ENCODE measurements around the gene SLC45A2. TPM values are rescaled to one million over a fixed set of nuclear protein-coding genes. Genes with fewer than 3 reads are reported as not detected.
"Not testable (repeated sequence)": the region's sequence is repeated elsewhere in the genome, so short reads cannot be mapped to it uniquely, and the experiment has no call there.

Gene SLC45A2
- total RNA-seq, 1 donor from 2014 or later, result not detected

DNA sequence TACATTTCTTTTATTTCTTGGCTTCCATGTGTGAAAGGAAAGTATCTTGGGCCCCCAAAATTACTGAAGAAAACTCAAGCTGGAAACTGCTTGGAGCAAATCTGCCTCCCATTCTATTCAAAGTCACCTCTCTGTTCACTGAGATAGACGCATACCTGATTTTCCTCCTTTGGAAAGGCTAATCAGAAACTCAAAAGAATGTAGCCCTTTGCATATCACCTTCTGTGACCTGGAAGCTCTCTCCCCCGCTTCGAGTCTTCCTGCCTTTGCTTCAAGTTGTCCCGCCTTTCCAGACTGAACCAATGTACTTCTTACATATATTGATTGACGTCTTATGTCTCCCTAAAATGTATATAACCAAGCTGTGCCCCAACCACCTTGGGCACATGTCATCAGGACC lies 53.4 kb downstream of the SLC45A2 start:
- DNase-seq (ENCODE audit: low read depth), result no peak
- FAIRE-seq, result no peak
- Histone ChIP-seq H3K36me3 (ENCODE audit: control insufficient read depth, insufficient read depth, low read length) (no peaks in the 10 kb centered on the region), H3K27me3 (ENCODE audit: control insufficient read depth, insufficient read depth, low read length) (peaks cover 1% of the 10 kb centered on the region), H3K4me3 (ENCODE audit: low read depth, low read length) (no peak overlapping the region)
- TF ChIP-seq, protein P1, sequence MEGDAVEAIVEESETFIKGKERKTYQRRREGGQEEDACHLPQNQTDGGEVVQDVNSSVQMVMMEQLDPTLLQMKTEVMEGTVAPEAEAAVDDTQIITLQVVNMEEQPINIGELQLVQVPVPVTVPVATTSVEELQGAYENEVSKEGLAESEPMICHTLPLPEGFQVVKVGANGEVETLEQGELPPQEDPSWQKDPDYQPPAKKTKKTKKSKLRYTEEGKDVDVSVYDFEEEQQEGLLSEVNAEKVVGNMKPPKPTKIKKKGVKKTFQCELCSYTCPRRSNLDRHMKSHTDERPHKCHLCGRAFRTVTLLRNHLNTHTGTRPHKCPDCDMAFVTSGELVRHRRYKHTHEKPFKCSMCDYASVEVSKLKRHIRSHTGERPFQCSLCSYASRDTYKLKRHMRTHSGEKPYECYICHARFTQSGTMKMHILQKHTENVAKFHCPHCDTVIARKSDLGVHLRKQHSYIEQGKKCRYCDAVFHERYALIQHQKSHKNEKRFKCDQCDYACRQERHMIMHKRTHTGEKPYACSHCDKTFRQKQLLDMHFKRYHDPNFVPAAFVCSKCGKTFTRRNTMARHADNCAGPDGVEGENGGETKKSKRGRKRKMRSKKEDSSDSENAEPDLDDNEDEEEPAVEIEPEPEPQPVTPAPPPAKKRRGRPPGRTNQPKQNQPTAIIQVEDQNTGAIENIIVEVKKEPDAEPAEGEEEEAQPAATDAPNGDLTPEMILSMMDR (IDR thresholded peaks at IDR 0.05; ENCODE audit: insufficient read depth, low read length, severe bottlenecking), result no peak

DNA sequence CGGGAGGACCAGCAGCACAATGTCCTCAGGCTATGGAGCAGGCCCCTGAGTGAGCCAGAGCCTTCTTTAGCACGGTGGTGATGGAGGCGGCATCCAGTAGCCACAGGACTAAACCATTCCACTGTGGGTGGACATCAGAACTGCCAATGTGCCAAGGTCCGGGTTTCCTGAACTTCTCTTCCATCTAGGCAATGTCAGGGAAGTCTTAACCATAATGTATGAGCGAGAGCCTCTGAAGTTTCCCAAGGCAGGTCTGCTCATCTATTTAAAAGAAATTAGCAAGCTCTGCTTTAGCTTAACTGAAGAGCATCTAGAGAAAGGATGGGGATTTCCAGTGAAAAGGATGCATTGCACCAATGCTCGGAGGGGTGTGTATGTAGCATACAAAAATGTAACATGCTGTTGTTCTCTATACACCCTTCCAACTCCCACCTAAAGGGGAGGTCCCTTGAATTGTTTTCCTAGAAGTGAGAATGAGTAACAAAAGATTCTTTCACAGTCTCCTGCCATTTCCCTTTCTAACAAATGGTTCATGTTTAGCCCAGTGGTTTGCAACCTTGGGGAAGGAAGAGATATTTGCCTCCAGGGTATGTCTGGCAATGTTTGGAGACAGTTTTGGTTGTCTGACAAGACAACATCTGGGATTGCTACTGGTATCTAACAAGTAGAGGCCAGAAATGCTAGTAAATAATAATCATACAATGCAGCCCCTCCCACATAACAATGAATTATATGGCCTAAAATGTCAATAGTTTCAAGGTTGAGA lies 54.4 kb downstream of the SLC45A2 start:
- FAIRE-seq (no peak), DNase-seq (ENCODE audit: low read depth) (no peak)
- no peaks in the 10 kb centered on the region for H3K36me3 ChIP-seq (ENCODE audit: control insufficient read depth, insufficient read depth, low read length)
- TF ChIP-seq, protein P1 (IDR thresholded peaks at IDR 0.05; ENCODE audit: insufficient read depth, low read length, severe bottlenecking), result no peak
- H3K27me3 ChIP-seq (ENCODE audit: control insufficient read depth, insufficient read depth, low read length), result no peaks in the 10 kb centered on the region
- no peak overlapping the region for H3K4me3 ChIP-seq (ENCODE audit: low read depth, low read length)

DNA sequence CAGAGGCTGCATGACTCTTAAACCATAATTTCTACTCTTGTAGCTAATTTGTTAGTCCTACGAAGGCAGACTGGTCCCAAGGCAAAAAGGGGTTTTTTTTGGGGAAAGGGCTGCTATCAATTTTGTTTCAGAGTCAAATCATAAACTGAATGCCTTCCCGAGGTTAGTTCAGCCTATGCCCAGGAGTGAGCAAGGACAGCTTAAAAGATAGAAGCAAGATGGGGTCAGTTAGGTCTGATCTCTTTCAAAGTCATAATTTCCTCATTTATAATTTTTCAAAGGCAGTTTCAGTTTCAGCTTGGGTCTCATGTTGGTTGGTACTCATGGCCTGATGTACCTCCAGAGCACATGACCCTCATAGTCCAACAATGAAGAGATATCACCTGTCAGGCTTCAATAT lies 56.2 kb downstream of the SLC45A2 start:
- no peaks in the 10 kb centered on the region for H3K27me3 ChIP-seq (ENCODE audit: control insufficient read depth, insufficient read depth, low read length)
- no peaks in the 10 kb centered on the region for H3K36me3 ChIP-seq (ENCODE audit: control insufficient read depth, insufficient read depth, low read length)
- FAIRE-seq, result no peak
- H3K4me3 ChIP-seq (ENCODE audit: low read depth, low read length), result no peak overlapping the region
- no peak for DNase-seq (ENCODE audit: low read depth)
- TF ChIP-seq, protein P1 (IDR thresholded peaks at IDR 0.05; ENCODE audit: insufficient read depth, low read length, severe bottlenecking), result no peak

DNA sequence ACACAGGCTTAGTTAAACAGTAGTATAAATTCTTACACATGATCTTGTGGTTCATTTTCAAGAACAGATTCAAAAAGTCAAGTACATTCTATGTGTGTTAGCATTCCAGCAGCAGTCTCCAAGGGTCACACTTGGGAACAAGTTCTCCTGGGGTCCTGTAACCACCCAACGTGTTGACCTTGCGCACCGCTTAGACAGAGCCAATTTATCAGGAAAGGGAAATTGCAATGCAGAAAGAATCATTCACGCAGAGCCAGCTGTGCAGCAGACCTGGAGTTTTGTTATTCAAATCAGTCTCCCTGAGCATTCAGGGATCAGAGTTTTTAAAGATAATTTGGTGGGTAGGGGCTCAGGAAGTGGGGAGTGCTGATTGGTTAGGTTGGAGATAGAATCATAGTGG lies 56.8 kb downstream of the SLC45A2 start:
- FAIRE-seq (no peak), DNase-seq (ENCODE audit: low read depth) (no peak)
- no peak overlapping the region for H3K4me3 ChIP-seq (ENCODE audit: low read depth, low read length)
- H3K36me3 ChIP-seq (ENCODE audit: control insufficient read depth, insufficient read depth, low read length), result no peaks in the 10 kb centered on the region
- H3K27me3 ChIP-seq (ENCODE audit: control insufficient read depth, insufficient read depth, low read length), result no peaks in the 10 kb centered on the region
- TF ChIP-seq, protein P1 (IDR thresholded peaks at IDR 0.05; ENCODE audit: insufficient read depth, low read length, severe bottlenecking), result no peak

DNA sequence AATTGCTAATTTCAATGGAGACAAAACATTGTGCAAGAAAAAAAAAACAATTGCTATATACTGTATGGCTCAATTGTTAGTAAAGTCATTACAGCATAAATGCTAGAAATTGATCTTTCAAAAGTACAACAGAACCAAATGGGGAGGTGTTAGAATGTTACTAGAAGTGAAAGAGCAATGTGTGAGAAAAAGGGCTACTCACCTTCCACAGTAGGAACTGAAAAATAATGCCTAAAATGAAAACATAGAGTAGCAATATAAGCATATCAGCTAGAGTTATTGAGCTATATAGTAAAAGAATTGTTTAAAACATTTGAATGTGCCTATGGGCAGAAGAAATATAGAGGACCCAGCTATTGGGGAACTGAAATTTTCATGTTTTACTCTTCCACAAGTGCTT lies 59.2 kb downstream of the SLC45A2 start:
- TF ChIP-seq, protein P1 (IDR thresholded peaks at IDR 0.05; ENCODE audit: insufficient read depth, low read length, severe bottlenecking), result no peak
- no peaks in the 10 kb centered on the region for H3K27me3 ChIP-seq (ENCODE audit: control insufficient read depth, insufficient read depth, low read length)
- no peaks in the 10 kb centered on the region for H3K36me3 ChIP-seq (ENCODE audit: control insufficient read depth, insufficient read depth, low read length)
- H3K4me3 ChIP-seq (ENCODE audit: low read depth, low read length), result no peak overlapping the region
- DNase-seq (ENCODE audit: low read depth) (no peak), FAIRE-seq (no peak)

DNA sequence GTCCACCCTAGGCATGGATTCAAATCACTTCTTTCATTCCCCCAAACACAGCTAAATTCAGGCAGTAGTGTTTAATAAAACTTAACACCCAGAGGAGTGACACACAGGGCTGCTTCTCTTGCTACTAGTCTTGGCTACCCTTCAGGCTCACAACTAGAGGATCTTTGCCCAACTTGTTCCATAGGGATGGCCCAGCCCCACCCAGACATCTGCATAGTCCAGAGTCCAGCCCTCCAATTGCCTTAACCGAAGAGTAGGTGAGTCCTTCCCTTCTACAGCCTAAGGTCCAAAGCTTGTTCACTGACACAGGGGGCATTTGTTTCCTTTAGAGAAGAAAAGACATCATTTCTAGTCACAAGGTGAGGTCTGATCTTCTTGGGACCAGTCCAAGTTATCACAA lies 63.5 kb downstream of the SLC45A2 start:
- FAIRE-seq, result no peak
- no peak for DNase-seq (ENCODE audit: low read depth)
- H3K36me3 ChIP-seq (ENCODE audit: control insufficient read depth, insufficient read depth, low read length), result no peaks in the 10 kb centered on the region
- no peak overlapping the region for H3K4me3 ChIP-seq (ENCODE audit: low read depth, low read length)
- no peaks in the 10 kb centered on the region for H3K27me3 ChIP-seq (ENCODE audit: control insufficient read depth, insufficient read depth, low read length)
- TF ChIP-seq, protein P1 (IDR thresholded peaks at IDR 0.05; ENCODE audit: insufficient read depth, low read length, severe bottlenecking), result no peak

DNA sequence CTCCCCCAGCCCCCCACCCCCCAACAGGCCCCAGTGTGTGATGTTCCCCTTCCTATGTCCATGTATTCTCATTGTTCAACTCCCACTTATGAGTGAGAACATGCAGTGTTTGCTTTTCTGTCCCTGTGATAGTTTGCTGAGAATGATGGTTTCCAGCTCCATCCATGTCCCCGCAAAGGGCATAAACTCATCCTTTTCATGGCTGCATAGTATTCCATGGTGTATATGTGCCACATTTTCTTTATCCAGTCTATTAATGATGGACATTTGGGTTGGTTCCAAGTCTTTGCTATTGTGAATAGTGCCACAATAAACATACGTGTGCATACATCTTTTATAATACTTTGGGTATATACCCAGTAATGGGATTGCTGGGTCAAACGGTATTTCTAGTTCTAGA lies 69.6 kb downstream of the SLC45A2 start:
- H3K36me3 ChIP-seq (ENCODE audit: control insufficient read depth, insufficient read depth, low read length); FAIRE-seq; DNase-seq (ENCODE audit: low read depth); H3K27me3 ChIP-seq (ENCODE audit: control insufficient read depth, insufficient read depth, low read length); H3K4me3 ChIP-seq (ENCODE audit: low read depth, low read length): not testable (repeated sequence)

DNA sequence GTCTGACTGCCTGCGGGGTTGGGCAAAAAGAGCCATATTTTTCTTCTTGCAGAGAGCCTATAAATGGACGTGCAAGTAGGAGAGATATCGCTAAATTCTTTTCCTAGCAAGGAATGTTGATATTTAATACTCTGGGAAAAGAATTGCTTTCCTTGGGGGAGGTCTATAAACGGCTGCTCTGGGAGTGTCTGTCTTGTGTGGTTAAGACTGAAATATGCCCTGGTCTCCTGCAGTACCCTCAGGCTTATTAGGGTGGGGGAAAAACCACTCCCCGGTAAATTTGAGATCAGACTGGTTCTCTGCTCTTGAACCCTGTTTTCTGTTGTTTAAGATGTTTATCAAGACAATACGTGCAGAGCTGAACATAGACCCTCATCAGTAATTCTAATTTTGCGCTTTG lies 78.2 kb downstream of the SLC45A2 start:
- not testable (repeated sequence) for DNase-seq (ENCODE audit: low read depth); FAIRE-seq

More for the DNA sequence above, 78.2 kb downstream of the SLC45A2 start:
- H3K27me3 ChIP-seq (ENCODE audit: control insufficient read depth, insufficient read depth, low read length); H3K4me3 ChIP-seq (ENCODE audit: low read depth, low read length); H3K36me3 ChIP-seq (ENCODE audit: control insufficient read depth, insufficient read depth, low read length): not testable (repeated sequence)
